NCI-H446 treated with DMSO at 0.1 percent for 48 hours (cell line): ENCODE results near the gene RNASE1.
"Not testable (repeated sequence)": the region's sequence is repeated elsewhere in the genome, so short reads cannot be mapped to it uniquely, and the experiment has no call there.

ENCODE experiments used
- DNase-seq: peaks from one replicate; lab custom pipeline; 2025; lab: John Stamatoyannopoulos, UW

RNASE1 gene

GRCh38 chr14:20802341-20803084, at the start of gene RNASE1:
Gene RNASE1 (minus strand): TSS chr14:20802844. CDS start chr14:20802068, 776 bp downstream.
- DNase-seq = no peak

GRCh38 chr14:20848955-20849570, 46.4 kb upstream of the RNASE1 start:
- no peak for DNase-seq

- no peak for DNase-seq
These were observed 45.8 kb upstream of the RNASE1 start for GRCh38 chr14:20848316-20848954.

- no peak for DNase-seq
These were observed 43.9 kb upstream of the RNASE1 start for GRCh38 chr14:20846560-20846959.

- no peak for DNase-seq
These were observed 38.5 kb upstream of the RNASE1 start for GRCh38 chr14:20841096-20841495.

- no peak for DNase-seq
These were observed 35.2 kb upstream of the RNASE1 start for GRCh38 chr14:20837831-20838230.

GRCh38 chr14:20836668-20837338, 34.2 kb upstream of the RNASE1 start:
- DNase-seq = no peak

GRCh38 chr14:20834899-20835298, 32.3 kb upstream of the RNASE1 start:
- no peak for DNase-seq

GRCh38 chr14:20830831-20831230, 28.2 kb upstream of the RNASE1 start:
- DNase-seq = no peak

- not testable (repeated sequence) for DNase-seq
These were observed 25.5 kb upstream of the RNASE1 start for GRCh38 chr14:20828024-20828694.

- no peak for DNase-seq
These were observed 24.7 kb upstream of the RNASE1 start for GRCh38 chr14:20827326-20827725.

- not testable (repeated sequence) for DNase-seq
These were observed 24.0 kb upstream of the RNASE1 start for GRCh38 chr14:20826666-20827065.

- no peak for DNase-seq
These were observed 21.2 kb upstream of the RNASE1 start for GRCh38 chr14:20823859-20824258.

GRCh38 chr14:20821521-20822108, 19.0 kb upstream of the RNASE1 start:
- DNase-seq = not testable (repeated sequence)

- DNase-seq = no peak
These were observed 17.6 kb upstream of the RNASE1 start for GRCh38 chr14:20820063-20820904.

- no peak for DNase-seq
These were observed 16.2 kb upstream of the RNASE1 start for GRCh38 chr14:20818861-20819260.

- not testable (repeated sequence) for DNase-seq
These were observed 13.3 kb upstream of the RNASE1 start for GRCh38 chr14:20815946-20816345.

- no peak for DNase-seq
These were observed 9.6 kb upstream of the RNASE1 start for GRCh38 chr14:20811986-20812975.

- DNase-seq = no peak
These were observed 7.3 kb upstream of the RNASE1 start for GRCh38 chr14:20809917-20810316.

- no peak for DNase-seq
These were observed 5.5 kb upstream of the RNASE1 start for GRCh38 chr14:20808162-20808483.
